Stimulated activated CD8-positive, alpha-beta memory T cell treated with anti-CD3 and anti-CD28 coated beads, Interleukin-7, amount 100 ng/mL, for 1 hour (primary cell): ENCODE results near the gene IRF2BP1.
A peak's percentile ranks its signal among the peaks of the same experiment; 100 is the strongest.

Experiments used
- DNase-seq, 2 donors: peaks; one replicate each; pipeline ENCODE4 v3.0.0-alpha.2; 2020; ENCODE audit warnings: low read depth in 2 of 2

The IRF2BP1 gene, protein sequence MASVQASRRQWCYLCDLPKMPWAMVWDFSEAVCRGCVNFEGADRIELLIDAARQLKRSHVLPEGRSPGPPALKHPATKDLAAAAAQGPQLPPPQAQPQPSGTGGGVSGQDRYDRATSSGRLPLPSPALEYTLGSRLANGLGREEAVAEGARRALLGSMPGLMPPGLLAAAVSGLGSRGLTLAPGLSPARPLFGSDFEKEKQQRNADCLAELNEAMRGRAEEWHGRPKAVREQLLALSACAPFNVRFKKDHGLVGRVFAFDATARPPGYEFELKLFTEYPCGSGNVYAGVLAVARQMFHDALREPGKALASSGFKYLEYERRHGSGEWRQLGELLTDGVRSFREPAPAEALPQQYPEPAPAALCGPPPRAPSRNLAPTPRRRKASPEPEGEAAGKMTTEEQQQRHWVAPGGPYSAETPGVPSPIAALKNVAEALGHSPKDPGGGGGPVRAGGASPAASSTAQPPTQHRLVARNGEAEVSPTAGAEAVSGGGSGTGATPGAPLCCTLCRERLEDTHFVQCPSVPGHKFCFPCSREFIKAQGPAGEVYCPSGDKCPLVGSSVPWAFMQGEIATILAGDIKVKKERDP

DNA sequence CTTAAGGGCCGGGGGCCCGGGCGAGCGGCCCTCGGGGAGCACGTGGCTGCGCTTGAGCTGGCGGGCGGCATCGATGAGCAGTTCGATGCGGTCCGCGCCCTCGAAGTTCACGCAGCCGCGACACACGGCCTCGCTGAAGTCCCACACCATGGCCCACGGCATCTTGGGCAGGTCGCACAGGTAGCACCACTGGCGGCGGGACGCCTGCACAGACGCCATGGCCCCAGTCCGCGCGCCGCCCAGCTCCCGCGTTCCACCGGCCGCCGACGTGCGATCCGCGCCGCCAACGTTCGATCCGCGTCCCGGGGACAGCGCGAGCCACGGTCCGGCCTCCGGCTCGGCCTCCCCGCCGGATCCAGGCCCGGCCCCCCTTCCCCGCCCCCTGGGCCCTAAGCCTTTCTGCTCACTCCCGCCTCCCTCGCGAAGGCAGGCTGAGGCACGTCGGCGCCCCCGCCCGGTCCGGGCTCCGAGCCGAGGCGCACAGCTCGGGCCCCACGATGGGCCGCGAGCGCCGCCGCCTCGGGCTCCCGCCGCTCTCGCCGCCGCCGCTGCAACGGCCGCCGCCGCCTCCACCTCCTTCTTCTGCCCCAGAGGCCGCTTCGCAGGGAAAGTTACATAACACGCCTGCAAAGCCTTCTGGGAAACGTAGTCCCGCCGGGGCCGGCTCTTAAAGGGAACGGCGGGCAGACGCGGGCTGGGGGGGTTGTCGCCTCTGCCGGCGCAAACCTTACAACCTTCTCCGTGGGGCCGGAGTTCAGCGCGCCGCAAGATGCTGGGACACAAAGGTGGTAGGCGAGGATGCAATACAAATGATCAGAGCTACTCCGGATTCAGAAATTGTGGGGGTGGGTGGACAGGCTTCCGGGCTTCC, at the start of gene IRF2BP1:
IRF2BP1 (minus strand) TSS at position 586 of the 871 bp plus-strand sequence; CDS start at position 219, 367 bp downstream.
- peak; percentile 71 to 77 for DNase-seq

DNA sequence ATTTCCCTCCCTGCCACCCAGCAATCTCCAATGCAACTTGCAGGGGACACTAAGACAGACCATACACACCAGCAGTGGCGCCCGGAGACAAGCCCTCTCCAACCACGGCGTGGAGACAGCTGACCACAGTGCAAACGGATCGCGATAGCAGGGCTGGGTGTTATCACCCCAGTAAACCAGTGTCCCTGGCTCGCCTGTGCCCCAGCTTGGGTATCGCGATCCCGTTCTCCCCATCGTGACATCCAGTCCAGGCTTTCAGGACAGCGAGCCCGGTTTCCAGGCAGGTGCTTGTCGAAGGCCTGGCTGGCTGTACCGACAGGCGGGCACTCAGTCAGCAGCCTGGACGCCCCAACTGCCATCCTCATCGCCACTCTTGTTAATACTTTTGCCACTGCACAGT, 49.3 kb upstream of the IRF2BP1 start:
- no peak for DNase-seq

DNA sequence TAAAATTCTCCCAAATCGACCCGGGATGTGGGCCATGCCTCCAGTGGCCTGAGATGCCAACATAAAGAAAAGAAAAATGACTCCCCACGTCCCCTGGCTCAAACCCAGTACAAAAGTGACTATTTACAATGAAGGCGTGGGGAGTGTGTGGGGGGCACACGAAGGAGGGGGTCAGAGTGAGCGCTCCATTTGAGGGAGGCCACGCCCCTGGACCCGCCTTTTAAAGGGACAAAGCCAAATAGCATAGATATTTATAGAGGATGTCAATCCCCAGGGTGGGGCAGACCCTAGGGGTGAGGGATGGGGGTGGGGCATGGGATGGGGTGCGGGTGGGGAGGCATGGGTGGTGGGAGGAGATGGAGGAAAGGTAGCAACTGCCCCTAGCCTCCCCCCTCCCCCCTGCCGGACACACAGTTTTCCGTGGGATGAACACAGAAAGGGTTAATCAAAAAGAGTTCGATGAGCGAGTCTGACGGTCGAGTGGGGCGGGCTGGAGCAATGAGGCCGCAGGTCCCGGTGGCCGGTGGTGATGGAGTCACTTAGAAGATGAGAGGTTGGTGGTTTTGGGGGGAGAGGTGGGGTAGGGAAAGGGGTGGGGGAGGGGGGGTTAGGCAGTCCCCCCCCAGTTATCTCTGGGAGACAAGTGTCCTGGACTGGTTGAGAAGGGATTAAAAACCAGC, 48.8 kb upstream of the IRF2BP1 start:
- no peak for DNase-seq

DNA sequence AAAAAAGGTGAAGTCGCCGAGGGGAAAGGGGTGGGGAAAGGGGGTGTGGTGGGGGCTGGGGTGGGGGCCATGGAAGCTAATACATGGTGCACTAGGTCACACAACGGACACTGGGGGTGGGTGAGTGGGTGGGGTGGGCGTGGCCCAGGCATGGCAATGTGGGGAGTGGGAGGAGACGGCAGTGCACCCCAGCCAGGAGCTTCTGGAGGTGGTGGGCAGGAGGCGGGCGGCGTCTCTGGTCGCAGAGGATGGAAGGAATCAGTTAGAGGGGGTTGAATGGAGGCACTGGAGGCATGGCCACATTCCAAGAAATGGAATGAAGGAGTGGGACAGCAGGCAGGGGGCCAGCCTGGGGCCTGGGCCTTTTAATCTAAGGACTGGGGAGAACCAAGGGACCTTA, 47.8 kb upstream of the IRF2BP1 start:
- no peak for DNase-seq

DNA sequence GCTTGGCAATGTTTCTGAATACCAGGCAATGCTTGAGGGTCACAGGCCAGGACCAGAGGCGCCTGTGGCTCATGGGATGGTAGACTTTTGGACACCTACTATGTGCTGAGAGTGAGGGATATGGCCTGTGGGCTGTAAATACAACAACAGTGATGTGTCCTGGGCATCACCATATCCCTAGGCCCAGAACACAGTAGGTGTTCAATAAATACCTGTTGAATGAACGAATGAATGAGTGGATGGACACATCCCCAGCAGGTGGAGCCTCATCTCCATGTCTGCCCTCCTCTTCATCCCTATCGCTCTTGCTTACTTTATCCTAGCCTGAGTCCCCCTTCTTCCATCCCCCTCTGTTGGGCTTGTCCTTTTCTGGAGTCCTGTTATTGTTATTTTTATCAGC, 45.1 kb upstream of the IRF2BP1 start:
- no peak for DNase-seq

DNA sequence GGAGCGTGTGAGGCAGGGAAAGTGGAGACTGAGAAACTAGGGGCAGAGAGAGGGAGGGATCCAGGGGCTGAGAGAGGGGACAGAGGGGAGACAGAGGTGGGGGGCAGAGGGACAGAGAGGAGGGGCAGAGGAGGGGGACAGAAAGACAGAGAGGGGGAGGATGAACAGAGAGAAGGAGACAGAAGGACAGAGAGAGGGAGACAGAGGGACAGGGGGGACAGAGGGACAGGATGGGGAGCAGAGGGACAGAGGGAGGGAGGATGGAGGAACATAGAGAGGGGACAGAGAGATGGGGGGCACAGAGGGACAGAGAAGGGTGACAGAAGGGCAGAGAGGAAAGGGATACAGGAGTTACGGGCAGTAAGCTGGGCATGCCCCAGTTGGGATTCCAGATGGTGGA, 43.3 kb upstream of the IRF2BP1 start:
- no peak for DNase-seq

DNA sequence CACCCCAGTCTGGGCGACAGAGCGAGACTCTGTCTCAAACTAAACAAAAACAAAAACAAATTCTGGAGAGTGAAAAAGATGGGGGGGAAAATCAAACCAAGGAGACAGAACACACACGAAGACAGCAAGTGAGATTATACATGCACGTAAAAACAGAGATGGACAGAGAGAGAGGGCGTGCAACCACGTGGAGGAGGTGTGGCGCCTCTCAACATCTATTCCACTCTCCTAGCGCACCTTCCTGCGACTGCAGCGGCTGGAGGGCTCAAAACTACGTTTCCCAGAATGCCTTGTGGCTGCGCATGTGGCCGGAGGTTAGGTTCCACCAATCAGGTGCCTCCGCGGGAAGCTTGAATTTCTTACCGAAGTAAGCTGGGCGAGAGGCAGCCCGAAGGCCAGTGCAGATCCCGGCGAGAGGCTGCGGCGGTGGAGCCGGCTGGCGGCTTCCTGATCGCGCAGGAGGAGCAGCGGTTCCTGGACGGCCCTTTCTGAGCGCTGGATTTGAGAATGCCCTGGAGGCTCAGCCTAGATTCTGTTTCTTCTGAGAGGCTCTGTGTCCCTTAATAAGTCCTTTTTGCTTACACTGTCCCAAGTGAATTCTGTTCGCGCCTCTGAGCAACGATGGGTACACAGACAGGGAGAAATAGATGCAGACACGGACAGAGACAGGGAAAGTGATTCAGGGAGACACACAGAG, 41.8 kb upstream of the IRF2BP1 start:
- peak; percentile 69 to 78 for DNase-seq

DNA sequence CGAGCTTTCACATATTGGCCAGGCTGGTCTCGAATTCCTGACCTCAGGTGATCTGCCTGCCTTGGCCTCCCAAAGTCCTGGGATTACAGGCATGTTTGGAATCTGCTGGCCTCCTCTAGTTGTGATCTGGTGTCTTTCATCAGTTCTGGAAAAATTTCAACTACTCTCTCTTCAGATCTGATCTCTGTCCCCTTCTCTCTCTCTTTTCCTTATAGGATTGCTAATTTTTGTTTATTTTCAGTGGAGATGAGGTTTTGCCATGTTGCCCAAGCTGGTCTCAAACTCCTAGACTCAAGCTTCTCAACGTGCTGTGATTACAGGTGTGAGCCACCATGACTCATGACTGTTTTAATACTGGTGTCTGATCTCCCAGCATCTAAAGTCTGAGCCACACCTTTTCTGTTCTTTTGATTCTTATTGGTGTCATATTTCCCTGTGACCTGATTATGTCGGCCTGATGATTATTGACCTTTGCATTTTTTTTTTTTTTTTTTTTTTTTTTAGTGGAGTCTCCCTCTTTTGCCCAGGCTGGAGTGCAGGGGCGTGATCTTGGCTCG, 39.0 kb upstream of the IRF2BP1 start:
- DNase-seq, result no peak

DNA sequence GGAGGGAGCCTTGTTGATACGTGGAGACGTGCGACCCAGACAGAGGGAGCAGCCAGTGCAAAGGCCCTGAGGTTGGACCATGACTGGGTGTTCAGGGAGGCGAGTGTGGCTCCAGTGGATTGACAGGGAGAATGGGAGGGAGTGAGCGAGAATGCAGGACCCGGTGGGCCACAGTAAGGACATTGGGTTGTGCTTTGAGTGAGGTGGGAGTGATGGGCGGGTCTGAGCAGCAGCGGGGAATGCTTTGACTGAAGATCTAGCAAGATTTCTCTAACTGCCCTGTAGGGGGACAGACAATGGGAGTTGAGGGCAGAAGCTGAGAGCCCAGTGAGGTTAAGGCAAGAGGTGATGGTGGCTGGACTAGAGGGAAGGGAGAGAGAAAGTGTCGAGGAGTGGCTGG, 36.3 kb upstream of the IRF2BP1 start:
- no peak for DNase-seq

DNA sequence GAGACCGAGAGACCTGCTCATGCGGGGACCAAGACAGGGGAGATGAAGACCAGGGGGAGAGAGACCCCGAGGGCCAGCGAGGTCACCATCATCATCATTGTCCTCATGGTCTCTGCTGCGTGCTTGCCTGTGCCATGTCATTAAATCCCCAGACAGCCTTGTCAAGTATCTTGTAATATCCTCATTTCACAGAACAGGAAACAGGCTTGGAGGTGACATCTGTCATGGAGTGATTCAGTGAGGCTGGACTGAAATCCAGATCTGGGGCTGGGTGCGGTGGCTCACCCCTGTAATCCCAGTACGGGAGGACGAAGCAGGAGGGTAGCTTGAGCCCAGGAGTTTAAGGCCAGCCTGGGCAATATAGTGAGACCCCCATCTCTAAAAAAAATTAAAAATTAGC, 34.5 kb upstream of the IRF2BP1 start:
- no peak for DNase-seq

DNA sequence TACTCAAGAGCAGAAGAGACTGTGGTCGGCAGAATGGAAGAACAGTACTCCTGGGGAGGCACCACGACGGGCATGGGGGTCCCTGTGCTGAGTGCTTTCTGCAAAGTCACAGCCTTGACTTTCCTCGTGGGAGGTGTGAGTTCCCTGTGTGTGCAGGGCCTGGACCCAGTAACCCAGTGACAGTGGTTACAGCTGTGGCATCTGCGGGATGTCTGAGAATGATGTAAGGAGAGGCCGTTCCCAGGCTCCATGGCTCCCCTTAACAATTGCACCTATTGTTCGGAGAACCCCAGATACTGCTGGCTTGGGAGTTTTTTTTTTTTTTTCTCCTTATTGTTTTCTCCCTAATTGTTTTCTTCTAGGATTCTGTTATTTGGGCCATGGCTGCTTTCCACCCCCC, 33.7 kb upstream of the IRF2BP1 start:
- DNase-seq, result no peak

DNA sequence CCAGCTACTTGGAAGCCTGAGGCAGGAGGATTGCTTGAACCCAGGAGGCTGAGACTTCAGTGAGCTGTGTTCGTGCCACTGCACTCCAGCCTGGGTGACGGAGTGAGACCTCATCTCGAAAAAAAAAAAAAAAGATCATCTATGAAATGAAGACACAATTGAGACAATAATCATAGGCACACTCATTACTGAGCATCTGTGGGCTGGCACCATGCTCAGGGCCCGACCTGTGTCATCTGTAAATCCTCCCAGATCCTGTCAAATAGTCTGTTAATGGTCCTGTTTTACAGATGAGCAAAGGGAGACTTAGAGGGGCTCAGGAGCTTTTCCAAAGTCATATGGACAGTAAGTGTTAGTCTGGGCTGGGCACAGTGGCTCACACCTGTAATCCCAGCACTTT, 32.8 kb upstream of the IRF2BP1 start:
- DNase-seq, result no peak

DNA sequence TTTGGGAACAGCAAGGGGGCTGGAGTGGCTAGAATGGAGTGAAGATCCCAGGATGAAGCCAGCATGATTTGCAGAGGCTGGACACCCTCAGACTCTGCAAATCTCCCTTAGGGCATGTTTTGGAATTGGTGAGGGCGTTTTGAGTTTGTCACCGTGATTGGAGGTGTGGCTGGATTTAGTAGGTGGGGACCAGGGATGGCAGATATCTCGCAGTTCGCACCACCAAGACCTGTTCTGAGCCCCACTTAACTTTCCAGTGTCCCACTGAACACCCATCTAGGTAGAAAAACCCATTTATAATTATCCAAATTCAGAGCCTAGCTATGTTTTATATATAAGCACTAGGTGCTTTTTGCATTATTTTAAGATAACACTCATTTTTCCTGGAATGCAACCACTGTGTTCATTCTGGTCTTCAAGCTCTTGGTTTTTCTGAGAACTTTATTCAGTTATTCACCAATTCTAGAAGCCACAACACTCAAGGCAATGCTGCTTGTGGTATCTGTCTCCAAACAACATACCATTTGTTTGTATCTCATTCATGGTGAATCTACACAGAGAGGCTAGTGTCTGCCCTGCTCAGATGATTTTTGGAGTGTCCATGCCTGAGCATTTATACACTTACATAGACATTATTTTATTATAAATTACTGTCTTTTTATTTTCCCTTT, 31.6 kb upstream of the IRF2BP1 start:
- no peak for DNase-seq

DNA sequence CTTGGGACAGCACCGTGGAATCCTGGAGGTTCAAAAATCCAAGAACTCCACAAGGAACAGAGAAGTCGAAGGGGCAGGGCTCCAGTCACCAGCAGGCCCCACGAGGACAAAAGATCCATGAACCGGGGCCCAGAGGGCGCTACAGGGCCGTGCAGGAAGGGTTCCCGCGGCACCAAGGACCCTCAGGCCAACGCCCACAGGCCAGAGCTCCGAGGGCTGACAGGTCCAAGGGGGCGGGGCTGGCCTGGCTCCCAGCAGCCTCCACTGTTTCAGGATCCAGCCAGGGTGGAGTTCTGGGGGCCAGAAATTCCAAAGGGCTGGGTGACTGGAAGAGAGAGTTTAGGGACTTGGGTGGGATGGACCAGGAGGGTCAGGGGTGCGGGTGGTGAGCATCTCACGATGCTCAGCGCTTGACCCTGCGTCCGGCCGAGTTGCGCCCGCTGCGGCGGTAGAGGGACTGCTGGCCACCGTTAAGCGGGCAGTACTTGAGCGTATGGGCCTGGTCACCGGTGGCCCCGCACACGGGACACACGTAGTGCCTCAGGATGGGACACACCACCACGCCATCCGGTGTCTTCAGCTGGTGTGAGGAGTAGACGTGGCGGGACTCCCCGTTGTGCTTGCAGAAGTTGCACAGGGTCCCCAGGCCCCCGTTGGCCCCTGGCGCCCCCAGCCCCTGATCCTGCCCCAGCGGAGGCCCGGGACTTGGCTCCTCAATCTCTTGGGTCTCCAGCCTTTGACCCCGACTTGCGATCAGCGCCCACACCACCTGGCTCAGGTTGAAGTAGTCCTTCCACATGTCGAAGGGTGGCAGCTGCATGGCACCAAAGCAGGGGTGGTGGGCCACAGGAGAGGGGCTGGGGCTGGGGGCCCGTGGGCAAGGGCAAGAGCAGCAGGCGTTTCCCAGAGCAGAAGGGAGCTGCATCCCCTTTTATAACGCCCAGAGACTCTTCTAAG, 28.2 kb upstream of the IRF2BP1 start, which contains the start of gene NANOS2:
NANOS2 (minus strand) TSS at position 905 of the 957 bp plus-strand sequence; CDS start at position 820, 85 bp downstream.
- DNase-seq, result no peak

DNA sequence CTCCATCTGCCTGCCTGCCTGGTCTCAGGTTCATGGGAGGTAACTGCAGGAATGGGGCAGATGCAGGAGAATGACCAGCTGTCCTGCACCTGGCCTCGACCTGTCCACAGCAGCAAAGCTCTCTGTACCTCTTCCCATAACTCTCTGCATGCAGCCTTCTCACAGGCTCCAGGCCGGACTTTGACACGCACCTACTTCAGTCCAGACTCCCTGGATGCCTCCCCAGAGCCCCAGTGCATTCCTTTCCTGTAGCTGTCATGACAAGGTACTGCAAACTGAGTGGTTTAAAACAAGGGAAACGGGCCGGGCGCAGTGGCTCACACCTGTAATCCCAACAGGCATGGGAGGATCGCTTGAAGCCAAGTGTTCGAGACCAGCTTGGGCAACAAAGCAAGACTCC, 25.4 kb upstream of the IRF2BP1 start:
- DNase-seq, result no peak

DNA sequence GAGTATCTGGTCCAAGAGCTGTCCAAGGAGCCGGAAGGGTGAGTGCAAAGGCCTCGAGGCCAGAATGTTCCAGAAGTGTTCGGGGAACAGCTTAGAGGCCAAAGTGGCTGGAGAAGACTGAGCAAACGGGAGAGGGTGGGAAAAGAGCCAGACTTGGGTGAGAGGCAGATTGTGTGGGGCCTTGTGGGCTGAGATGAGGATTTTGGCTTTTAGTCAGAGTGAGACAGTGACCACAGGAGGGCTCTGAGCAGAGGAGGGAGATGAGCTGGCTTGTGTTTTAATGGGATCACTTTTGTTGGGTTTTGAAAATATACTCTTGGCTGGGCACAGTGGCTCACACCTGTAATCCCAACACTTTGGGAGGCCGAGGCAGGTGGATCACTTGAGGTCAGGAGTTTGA, 23.0 kb upstream of the IRF2BP1 start:
- DNase-seq, result no peak

DNA sequence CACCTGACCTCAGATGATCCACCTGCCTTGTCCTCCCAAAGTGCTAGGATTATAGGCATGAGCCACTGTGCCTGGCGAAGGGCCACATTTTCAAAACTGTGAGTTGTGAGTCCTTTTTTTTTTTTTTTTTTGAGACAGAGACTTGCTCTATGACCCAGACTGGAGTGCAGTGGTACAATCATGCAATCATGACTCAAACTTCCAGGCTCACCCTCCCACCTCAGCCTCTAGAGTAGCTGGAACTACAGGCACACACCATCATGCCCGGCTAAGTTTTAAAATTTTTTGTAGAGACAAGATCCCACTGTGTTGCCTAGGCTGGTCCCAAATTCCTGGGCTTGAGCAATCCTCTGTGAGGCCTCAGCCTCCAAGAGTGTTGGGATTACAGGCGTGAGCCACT, 20.3 kb upstream of the IRF2BP1 start:
- no peak for DNase-seq

DNA sequence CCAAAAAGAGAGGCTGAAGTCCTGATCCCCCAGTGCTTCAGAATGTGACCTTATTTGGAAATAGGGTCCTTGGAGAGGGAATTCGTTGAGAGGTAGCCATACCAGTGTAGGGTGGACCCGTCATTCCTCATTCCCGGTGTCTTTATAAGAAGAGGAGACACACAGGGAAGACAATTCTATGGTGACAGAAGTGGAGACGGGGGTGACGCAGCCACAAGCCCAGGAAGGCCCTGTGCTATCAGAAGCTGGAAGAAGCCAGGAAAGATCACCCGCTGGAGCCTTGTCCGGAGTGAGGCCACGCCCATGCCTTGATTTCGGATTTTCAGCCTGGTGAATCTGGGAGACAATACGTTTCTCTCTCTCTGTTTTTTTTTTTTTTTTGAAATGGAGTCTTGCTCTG, 19.1 kb upstream of the IRF2BP1 start:
- no peak for DNase-seq
